Cardiac fibroblast (primary cell): Measurements from ENCODE around the gene ITGA11.

Source experiments
- DNase-seq, 2 donors: peaks; one replicate each; pipeline versions ENCODE4 v3.0.0 to v3.0.0-alpha.2; 2010; ENCODE audit warnings: low read depth in 2 of 2
- H3K4me3 ChIP-seq, 2 donors: replicated peaks in 1 of 2; 1 replicate in 1 of 2; 2 replicates in 1 of 2; pipeline ENCODE4 v1.5.1; 2011; ENCODE audit warnings: low read depth in 2 of 2, low read length in 2 of 2, mild to moderate bottlenecking in 2 of 2, moderate library complexity in 1 of 2
- CTCF ChIP-seq: IDR thresholded peaks from one replicate; pipeline ENCODE4 v1.5.1; 2011; ENCODE audit warnings: low read depth, mild to moderate bottlenecking, low read length, inconsistent platforms

Gene ITGA11

GRCh38 chr15:68265081-68265480 is 166.9 kb downstream of the ITGA11 start:
- TF ChIP-seq CTCF, result no peak
- H3K4me3 ChIP-seq, result no peak overlapping the region
- DNase-seq, result no peak

GRCh38 chr15:68264282-68264681 is 167.7 kb downstream of the ITGA11 start:
- DNase-seq, result no peak

GRCh38 chr15:68262514-68263356 is 169.2 kb downstream of the ITGA11 start:
- no peak for TF ChIP-seq CTCF
- no peak overlapping the region for H3K4me3 ChIP-seq
- DNase-seq, result no peak

More at GRCh38 chr15:68264282-68264681, 167.7 kb downstream of the ITGA11 start:
- H3K4me3 ChIP-seq, result no peak overlapping the region
- no peak for TF ChIP-seq CTCF

- H3K4me3 ChIP-seq, result no peak overlapping the region
These were observed 170.0 kb downstream of the ITGA11 start for GRCh38 chr15:68261980-68262379.

GRCh38 chr15:68261241-68261640 is 170.7 kb downstream of the ITGA11 start:
- H3K4me3 ChIP-seq, result no peak overlapping the region
- TF ChIP-seq CTCF, result no peak
- peak in 1 of 2 donors; percentile 29 for DNase-seq

More at GRCh38 chr15:68261980-68262379, 170.0 kb downstream of the ITGA11 start:
- TF ChIP-seq CTCF, result no peak
- no peak for DNase-seq

GRCh38 chr15:68259883-68260282 is 172.1 kb downstream of the ITGA11 start:
- TF ChIP-seq CTCF, result no peak
- DNase-seq, result no peak
- no peak overlapping the region for H3K4me3 ChIP-seq
